NOMO-1 (cell line): ENCODE data around the gene PLK1.
"Not testable (repeated sequence)": the region's sequence is repeated elsewhere in the genome, so short reads cannot be mapped to it uniquely, and the experiment has no call there.

Source experiments
- DNase-seq, 2 experiments: peaks; one replicate each; lab custom pipeline; 2025; ENCODE audit not compliant: unreplicated experiment in 2 of 2; lab: John Stamatoyannopoulos, UW

Gene PLK1

GRCh38 chr16:23678430-23679273 lies at the start of gene PLK1:
Gene PLK1, plus strand, starts transcription at chr16:23678889. Its CDS starts 44 bp downstream, at chr16:23678933.
- DNase-seq = peak; percentile 78 to 87

- DNase-seq = no peak
These were observed 49.2 kb upstream of the PLK1 start for GRCh38 chr16:23629516-23629915.

- not testable (repeated sequence) for DNase-seq
These were observed 46.8 kb upstream of the PLK1 start for GRCh38 chr16:23631874-23632273.

GRCh38 chr16:23634461-23635036 lies 44.1 kb upstream of the PLK1 start:
- no peak for DNase-seq

- DNase-seq = no peak
These were observed 42.7 kb upstream of the PLK1 start for GRCh38 chr16:23635958-23636357.

GRCh38 chr16:23640615-23640930 lies 38.1 kb upstream of the PLK1 start:
- peak in 1 of 2 experiments; percentile 6 for DNase-seq

- DNase-seq = peak; percentile 93 to 95
These were observed 37.5 kb upstream of the PLK1 start, which contains the start of the genes DCTN5 and PALB2 for GRCh38 chr16:23640931-23641765. Gene DCTN5, plus strand, starts transcription at chr16:23641466. Its CDS starts 77 bp downstream, at chr16:23641543. Gene PALB2, minus strand, starts transcription at chr16:23641310. Its CDS starts 153 bp downstream, at chr16:23641157.

GRCh38 chr16:23642246-23642774 lies 36.4 kb upstream of the PLK1 start:
- no peak for DNase-seq

GRCh38 chr16:23650674-23651416 lies 27.8 kb upstream of the PLK1 start:
- no peak for DNase-seq

GRCh38 chr16:23651943-23652468 lies 26.7 kb upstream of the PLK1 start:
- DNase-seq = no peak

GRCh38 chr16:23663918-23664317 lies 14.8 kb upstream of the PLK1 start:
- DNase-seq = no peak

GRCh38 chr16:23666571-23667354 lies 11.9 kb upstream of the PLK1 start:
- no peak for DNase-seq

- DNase-seq = no peak
These were observed 11.4 kb upstream of the PLK1 start for GRCh38 chr16:23667355-23667659.

- DNase-seq = no peak
These were observed 10.5 kb upstream of the PLK1 start for GRCh38 chr16:23668225-23668624.

GRCh38 chr16:23668873-23669272 lies 9.8 kb upstream of the PLK1 start:
- DNase-seq = no peak

GRCh38 chr16:23670137-23670776 lies 8.4 kb upstream of the PLK1 start:
- DNase-seq = no peak

GRCh38 chr16:23673971-23674614 lies 4.6 kb upstream of the PLK1 start:
- DNase-seq = no peak

- DNase-seq = no peak
These were observed 1.7 kb upstream of the PLK1 start for GRCh38 chr16:23676924-23677480.
